ENCODE measurements around the gene SORCS2.

Gene SORCS2

DNA sequence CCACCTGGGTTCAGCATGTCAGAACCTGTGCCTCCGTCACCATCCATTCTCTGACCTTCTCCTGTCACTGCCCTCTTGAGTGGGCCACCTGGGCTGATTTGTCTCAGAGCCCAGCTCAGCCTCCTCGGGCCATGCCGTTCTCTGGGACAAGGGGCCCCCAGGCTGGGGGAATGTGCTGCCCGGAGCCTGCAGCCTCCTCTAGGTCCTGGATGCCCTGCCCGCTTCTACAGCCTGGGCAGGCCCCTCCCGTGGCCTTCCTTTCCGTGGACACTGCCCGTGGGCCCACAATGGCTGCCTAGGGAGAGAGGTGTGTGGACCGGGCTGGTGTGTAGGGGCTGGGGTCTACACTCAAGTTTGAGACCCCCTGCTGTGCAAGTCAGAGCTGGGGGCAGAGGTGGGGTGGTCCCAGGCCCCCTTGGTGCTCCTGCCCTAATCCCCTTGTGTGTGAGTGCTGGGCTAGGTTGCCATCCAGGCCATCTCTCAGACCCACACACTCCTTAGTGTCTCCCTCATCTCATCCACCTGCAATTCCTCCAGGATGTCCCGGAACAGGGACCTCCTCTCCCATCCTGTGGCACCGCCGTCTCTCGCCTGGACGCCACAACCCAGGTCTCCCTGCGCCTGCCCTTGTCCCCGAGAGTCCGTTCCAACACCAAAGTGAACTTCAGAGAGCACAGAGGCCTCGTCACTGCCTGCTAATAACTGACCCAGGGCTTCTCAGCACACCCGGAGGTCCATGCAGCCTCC is 230.0 kb downstream of the SORCS2 start:
- DNase-seq = no peak

DNA sequence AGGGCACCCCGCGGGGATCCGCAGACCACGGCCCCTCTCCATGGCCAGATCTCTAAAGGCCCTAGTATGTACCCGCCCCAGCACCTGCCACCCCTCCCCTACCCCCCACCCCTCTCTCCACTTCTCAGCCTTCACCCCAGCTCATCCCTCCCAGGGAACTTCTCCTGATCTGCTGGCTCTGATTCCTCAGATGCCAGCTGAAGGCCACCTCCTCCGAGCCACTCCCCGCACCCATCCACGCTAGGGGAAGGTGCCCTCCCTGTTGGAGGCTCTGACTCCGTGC is 230.5 kb downstream of the SORCS2 start:
- no peak for DNase-seq

DNA sequence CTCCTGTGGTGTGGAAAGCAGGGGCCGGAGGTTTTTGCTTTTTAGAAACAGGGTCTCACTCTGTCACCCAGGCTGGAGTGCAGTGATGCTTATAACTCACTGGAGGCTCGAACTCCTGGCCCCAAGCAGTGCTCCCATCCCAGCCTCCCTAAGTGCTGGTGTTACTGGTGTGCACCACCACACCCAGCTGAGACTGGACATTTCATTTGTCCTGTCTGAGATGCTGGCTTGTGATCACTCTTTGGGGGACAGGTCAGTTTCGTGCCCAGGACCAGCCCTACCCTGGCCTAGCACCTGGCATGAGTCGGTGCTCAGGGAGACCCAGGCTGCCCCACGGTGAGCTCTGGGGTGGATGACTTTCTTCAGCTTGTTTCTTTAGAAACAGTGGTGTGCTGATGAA is 231.1 kb downstream of the SORCS2 start:
- DNase-seq = no peak

DNA sequence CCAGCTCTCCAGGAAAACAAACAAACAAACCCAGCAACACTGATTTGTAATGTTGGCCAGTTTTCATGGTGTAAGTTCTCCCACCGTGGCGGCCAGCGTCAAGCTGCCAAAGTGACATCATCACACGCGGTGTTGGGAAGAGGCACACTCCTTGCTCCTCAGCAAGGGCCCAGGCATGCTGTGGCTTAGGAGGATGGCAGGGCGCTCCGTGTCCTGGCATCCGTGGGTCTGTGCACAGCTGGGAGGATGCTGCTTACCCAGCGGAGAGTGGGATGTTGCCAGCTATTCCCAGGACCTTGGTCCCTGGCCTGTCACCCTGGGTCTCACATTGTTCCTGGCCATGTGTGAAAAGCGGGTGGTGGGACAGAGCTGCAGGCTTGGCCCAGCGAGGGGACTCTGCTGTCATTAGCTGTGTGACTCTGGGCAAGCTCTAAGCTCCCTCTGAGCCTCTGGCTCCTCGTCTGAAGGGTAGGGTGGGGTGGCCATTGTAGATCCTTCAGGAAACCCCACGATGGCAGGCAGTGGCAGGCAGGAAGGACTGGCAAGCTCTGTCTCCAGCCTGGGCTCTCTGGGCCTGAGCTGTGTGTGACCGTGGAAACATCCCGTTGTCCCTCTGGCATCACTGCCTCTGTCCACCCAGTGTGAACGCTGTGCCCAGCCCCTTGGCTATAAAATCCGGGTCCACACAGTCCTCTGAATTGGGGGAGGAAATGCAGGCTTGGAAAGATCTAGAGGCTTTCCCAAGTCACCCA is 231.6 kb downstream of the SORCS2 start:
- peak in 13 of 58 donors; percentile 9 to 37 (median 19) for DNase-seq

DNA sequence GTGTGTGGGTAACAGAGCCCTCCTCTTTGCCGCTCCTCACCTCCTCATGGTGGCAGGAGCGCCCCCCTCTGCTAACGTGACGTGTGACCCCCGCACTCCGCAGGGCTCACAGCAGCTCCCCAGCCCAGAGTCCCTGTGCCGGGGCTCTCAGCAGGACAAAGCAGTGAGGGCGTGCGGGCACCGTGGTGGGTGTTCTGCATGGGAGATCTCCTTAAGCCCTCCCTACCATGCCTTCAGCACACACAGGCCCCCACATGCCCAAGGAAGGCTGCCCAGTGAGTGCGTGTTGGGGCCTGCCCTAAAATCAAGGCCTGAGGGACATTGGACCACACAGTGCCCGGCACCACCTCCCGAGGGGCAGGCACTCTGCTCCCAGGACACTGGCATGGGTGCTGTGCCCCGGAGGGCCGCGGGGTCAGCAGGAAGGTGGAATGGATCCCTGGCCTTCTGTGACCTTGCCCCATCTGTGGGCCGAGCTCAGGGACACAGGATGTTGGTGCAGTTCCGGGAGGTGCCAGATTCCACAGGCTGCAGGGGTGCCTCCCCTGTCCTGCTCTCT is 232.3 kb downstream of the SORCS2 start:
- DNase-seq = no peak

DNA sequence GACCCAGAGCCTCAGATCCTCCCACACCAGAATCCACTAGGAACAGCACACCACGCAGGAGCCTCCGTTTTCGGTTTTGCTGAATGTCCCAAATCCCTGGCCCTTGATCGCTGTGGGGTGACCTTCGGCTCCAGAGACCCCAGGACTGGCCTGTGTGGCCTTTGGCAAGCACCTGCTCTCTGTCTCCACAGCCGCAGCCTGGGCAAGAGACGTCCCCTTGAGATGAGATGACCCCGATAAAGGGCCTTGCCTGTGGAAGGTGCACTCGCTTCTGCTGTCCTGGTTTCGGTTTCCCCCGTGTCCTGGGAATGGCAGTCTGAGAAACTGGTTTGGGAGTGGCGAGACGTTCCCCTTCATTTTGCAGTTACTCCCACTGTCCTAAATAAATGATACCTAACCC is 232.8 kb downstream of the SORCS2 start:
- DNase-seq = no peak

DNA sequence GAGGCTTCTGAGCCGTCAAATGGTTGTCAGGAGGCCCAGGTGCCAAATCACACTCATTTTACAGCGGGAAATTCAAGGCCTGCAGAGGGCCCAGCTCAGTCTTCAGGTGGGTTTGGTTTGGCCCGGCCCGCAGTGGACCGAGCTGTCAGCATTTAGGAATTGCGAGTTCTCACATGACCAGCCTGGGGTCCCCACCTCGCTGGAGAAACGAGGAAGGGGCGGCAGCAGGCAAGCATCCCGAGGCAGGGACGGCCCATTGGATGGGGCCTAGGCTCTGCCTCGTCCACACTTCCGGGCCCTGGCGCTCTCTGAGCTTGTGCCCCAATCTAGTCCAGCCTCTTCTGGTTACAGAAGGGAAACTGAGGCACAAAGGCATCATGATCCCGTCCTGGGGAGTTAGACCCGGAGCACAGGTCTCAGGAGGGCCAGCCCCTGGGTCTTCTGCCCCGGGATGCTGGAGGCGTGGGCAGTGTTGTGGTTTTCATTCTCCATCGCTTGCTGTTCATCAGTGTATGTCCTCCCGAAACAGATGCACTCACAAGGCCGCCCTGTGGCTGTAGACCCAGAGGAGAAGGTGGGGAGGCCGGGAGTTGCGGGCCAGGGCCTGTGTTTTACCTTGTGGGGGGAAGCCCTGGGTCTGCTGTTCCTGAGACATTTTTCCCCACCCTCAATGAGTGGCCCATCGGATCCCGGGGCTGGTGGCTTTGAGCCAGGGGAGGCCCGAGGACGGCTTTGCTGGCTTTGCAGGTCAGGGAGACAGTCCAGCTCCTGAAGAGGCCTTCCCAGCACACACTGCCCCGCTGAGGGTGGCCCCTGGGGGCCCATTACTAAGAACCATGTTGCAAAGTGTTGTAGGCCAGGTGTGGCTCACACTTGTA is 233.5 kb downstream of the SORCS2 start:
- DNase-seq = no peak

DNA sequence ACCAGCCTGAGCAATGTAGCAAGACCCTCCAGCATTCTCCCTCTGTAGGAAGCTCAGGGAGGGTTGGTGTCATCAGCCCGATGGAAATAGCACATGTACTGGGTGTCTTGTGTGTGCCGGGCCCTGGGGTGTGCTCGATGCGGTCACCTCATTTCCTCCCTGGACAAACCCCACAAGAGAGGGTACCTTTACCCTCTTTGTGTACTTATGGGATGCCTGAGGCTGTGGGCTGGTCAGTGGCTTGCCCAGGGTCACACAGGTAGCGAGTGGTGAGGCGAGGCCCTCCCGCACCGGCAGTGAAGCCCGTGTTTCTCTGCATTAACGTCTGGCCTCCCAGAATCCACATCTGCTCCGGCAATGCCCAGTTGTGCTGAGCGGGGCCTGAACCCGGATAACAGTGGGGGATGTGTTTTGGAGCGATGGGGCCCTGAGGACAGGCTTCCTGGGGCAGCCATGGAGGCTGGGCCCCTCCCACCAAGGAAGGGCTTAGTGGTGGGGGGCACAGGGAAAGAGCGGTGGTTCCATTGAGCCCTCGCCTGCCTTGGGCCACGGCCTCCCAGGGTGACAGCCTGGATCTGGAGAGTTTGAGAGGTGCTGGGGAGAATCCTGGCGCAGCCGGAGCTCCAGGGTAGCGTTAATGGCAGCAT is 234.3 kb downstream of the SORCS2 start:
- no peak for DNase-seq

DNA sequence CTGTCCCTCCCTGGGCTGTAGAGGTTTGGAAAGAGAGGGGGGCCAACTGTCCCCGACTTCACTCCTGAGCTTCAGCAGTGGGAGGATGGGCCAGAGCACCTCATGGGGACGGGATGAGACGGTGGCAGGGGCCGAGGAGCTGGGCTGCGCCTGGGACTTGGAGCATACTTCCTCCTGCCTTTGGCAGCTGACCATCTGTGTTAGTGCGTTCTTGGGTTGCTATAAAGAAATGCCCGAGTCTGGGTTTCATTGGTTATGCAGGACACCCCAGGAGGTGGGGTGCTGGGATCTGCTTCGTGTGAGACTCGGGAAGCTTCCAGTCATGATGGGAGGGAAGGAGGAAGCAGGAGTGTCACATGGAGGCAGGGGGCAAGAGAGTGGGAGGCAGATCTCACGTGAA is 235.0 kb downstream of the SORCS2 start:
- DNase-seq = no peak

DNA sequence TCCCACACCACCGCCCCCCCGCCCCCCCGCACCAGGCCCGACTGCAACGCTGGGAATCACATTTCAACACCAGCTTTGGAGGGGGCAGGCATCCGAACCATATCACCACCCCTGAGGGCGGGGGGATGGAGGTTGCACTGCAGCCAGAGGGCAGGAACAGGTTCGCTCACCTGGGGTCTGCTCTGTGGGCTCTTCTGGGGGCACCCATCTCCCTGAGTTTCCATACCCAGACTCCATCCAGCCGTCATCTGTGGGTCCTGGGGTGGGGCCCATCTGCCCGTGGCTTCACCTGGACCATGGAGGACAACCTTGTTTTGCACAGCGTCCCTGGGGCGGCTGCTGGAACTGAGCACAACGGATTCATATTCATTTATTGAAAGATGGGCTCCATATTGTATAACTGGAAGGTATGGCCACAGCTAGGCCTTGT is 235.5 kb downstream of the SORCS2 start:
- no peak for DNase-seq

DNA sequence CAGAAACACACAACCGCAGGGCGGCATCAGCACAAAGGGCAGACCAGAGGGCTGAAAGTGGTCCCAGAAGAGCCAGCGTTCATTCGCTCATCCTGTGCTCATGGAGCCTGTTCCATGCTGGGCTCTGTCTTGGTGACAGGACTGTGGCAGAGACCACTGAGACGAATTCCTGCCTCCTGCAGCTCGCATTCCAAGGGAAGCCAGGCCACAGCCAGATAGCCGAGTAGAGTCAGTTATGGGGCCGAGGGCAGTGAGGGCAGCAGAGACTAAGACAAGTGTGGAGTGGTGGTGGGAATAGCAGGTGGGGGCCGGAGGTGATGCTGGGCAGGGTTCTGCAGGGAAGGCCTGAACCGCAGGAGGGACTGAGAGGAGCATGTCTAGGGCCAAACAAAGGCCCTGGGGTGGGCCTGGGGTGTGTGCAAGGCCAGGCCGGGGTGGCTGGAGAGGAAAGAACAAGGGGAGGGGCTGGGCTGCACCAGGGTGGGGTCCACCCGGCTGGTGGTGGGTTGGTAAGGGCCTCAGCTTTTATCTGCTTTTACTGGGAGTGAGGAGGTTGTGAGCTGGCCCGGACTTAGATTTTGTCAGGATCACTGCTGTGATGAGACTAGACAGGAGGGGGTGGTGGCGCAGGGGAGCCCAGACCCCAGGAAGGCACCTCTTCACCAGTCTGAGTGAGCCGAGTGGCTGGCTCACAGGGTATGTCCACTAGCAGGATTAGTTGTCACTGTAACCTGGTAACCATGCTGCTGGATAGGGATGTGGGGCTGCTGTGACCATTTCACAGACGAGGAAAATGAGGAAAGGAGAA is 236.1 kb downstream of the SORCS2 start:
- DNase-seq = no peak

DNA sequence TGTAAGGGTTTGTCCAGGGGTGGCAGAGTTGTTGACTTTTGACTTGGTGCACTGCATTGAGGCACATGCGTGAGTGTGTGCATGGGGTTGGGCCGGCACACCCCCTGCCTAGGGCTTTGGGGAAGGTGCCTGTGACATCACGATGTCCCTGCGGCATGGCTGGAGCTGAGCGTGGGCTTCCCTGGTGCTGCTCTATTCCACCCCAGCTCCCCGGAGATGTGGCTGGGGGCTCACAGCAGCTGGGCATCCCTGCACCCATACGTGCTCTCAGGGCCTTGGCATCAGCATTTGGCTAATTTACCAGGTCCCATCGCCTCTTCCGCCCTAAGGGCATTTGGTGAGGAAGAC is 236.7 kb downstream of the SORCS2 start:
- no peak for DNase-seq

DNA sequence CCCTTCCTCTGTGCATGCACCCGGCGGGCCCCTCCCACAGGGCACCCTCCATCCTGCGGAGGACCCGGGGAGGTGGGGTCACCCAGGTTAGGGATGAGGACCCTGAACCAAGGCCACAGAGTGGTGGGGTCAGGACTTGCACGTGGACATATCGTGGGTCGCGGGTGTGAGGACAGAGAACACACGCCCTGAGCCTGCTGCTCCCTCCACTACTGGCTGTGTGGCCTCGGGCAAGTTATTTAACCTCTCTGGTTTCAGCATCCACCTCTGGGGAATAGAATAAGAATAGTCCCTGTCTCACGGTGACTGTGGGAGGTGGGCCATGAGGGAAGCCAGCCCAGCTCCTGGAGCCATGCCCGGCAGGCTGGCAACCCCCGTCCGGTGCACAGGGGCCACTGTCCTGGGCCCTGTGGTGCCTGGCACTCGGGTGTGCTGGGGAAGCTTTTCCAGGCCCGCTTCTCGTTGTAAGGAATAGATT is 237.3 kb downstream of the SORCS2 start:
- DNase-seq = no peak

DNA sequence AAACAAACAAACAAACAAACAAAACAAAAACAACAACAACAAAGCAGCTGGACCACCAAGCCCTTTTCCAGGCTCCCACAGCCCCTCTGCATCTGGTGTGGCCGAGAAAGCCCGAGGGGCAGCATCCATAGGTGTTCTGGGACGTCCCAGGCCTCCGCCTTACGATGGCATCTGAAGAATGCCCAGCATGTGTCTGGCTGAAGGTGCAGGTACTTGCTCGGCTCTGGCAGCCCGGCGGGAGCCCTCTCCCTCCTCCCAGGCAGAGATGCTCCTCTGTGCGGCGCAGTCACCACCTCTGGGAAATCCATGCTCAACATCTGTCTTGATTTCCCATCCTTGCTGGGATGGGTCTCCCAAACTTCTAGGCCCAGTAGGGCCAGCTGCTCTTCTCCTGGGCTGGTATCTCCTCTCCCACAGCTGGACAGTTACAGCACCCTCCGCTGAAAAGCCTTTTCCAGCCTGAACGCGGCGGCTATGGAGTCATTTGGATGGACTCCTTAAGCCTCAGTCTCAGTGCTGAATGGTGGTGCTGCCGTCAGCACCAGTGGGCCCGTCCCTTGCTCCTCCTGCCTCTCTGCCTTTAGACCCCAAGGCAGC is 238.1 kb downstream of the SORCS2 start:
- DNase-seq = no peak

DNA sequence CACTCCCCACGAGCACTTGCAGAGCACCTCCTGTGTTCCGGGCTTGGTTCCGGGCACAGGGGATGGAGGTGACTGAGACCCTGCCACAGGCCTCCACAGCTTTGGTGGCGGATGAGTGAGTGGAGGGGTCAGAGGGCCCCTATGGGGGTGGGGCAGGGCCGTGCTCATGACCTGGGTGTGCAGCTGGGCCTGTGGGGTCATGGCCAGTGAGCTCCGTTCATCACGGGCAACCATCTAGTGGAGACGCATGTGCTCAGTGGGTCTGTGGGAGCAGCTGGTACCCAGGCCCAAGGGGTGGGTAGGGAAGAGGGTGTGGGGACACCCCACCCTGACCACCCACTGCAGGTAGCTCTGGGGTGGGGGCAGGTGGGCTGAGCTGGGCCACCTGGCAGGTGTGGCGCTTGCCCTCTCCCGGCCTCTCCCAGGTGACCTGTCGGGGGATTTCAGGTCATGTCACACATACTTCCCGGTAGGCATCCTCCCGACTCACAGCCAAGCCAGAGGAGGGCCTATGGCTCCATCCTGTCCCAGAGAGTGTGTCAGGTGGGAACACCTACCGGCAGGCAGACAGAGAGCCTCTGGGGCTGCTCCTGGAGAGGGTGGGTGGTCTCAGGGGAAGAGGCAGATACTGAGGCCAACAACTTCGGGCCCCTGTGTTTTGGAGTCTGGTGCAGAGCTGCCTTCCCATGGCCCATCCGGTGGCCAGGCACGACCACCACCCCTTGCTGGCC is 238.8 kb downstream of the SORCS2 start:
- DNase-seq = no peak

DNA sequence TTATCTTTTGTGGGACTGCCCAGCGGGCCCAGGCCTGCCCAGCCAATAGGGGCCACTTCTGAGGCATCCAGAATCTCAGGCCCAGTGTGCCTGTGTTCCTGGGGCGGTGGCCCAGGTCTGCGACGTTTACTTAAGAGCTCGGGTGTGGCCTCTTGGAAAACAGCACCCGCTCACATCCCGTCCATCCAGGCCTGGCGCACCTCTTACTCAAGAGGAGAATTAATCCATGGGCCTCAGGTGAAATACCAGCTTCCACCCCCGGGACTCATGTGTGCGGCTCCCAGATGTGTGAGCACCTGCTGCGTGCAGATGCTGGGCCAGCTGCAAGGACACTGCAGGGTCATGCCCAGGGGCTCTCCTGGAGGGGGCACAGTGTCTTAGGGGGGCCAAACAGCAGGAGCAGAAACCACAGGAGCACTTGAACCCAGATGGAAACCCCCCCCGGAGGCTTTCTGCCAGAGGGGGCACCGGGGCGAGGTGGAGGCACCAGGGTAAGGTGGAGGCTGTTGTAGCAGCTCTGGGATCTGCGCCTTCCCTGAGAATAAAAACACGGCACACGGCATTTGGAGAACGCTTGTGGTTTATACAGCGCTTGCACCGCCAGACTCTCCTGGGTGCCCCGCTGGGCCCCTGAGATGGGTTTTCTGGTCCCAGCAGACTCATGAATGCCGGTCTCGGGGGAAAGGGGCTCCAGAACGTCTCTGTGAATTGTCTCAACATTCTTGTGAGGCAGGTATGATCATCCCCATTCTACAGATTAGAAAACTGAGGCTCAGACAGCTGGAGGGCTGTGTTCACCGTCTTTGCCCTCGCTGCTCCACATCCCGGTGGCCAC is 239.6 kb downstream of the SORCS2 start:
- no peak for DNase-seq

DNA sequence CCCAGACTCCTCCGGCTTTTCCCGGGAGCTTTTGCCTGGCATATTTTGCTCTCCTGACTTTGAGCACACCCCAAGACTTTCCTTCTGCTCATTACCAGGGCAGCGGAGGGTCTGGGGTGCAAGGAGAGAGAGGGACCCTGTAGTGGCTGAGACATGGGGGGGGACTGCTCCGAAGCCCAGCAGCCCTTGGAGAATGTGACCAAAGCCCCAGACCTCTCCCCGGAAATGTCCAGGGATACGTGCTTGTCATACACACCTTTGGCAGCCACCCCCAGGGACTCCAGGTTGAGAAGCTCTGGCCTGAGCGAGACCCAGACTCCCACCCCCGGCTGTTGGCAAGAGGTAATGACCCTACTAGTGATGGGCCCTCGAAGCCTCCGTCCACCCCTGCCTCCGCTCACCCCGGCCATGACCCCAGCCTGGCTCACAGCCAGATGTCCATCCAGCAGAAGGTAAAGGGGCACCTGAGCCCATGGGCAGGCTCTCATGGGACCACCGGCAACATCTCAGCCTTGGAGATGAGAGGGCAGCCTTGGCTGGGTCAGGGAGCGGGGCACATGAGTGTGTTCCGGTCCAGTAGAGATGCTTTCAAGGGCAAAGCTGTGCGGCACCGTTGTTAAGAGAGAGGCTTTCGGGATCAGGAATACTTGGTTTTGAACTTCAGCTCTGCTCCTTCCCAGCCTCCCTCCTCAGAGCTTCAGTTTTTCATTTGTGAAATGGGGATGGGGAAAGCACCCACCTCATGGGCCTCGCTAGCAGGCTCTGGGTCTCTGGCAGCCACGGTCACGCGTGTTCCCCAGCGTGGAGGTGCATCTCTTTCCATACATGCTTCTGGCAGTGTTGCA is 240.4 kb downstream of the SORCS2 start:
- DNase-seq = peak in 1 of 58 donors; percentile 4
